ENCODE measurements around the gene BANK1. TPM values are rescaled to one million over a fixed set of nuclear protein-coding genes. Genes with fewer than 3 reads are reported as not detected.

BANK1 gene
- total RNA-seq, 4 donors from 2014 or later, result 0.20 to 22.4 (median 9.4) TPM

- WGBS, 2 donors (ENCODE audit: low coverage in 1 of 2), result 72 to 87% methylated on average over 2 of the region's 2 CpGs
- Histone ChIP-seq H3K27me3 (no peaks in the 10 kb centered on the region), H3K27ac (no peak overlapping the region), H3K36me3 (no peaks in the 10 kb centered on the region), H3K4me3 (no peak overlapping the region), H3K9me3 (no peaks in the 10 kb centered on the region), H3K4me1 (no peaks in the 10 kb centered on the region)
- in situ Hi-C loops (cut with MboI; ENCODE audit: low pct_ligation_motif_present in 1 of 4, low pct_unique_long_range_greater_than_20kb in 1 of 4, low sequenced_read_pairs in 3 of 4) (no loop called here), intact Hi-C loops (cut with DNase I; ENCODE audit: low total_unique reads) (no loop called here)
- TF ChIP-seq POLR2A (IDR thresholded peaks at IDR 0.05) (no peak), POLR2AphosphoS5 (IDR thresholded peaks at IDR 0.05) (no peak), EP300 (IDR thresholded peaks at IDR 0.05; ENCODE audit: low read depth) (no peak), CTCF (IDR thresholded peaks at IDR 0.05) (no peak)
- DNase-seq, result no peak
These were observed 177.3 kb downstream of the BANK1 start for GRCh38 chr4:101967697-101968346.

- Histone ChIP-seq H3K4me3 (no peak overlapping the region), H3K9me3 (no peaks in the 10 kb centered on the region), H3K36me3 (no peaks in the 10 kb centered on the region), H3K27me3 (no peaks in the 10 kb centered on the region), H3K4me1 (no peaks in the 10 kb centered on the region), H3K27ac (no peak overlapping the region)
- in situ Hi-C loops (cut with MboI; ENCODE audit: low pct_ligation_motif_present in 1 of 4, low pct_unique_long_range_greater_than_20kb in 1 of 4, low sequenced_read_pairs in 3 of 4), result no loop called here
- TF ChIP-seq EP300 (IDR thresholded peaks at IDR 0.05; ENCODE audit: low read depth) (no peak), POLR2A (IDR thresholded peaks at IDR 0.05) (no peak), POLR2AphosphoS5 (IDR thresholded peaks at IDR 0.05) (no peak), CTCF (IDR thresholded peaks at IDR 0.05) (no peak)
- WGBS, 2 donors (ENCODE audit: low coverage in 1 of 2), result 67 to 72% methylated on average over 2 of the region's 2 CpGs
- intact Hi-C loops (cut with DNase I; ENCODE audit: low total_unique reads), result no loop called here
- DNase-seq, result no peak
These were observed 177.8 kb downstream of the BANK1 start for GRCh38 chr4:101968364-101968763.

DNA sequence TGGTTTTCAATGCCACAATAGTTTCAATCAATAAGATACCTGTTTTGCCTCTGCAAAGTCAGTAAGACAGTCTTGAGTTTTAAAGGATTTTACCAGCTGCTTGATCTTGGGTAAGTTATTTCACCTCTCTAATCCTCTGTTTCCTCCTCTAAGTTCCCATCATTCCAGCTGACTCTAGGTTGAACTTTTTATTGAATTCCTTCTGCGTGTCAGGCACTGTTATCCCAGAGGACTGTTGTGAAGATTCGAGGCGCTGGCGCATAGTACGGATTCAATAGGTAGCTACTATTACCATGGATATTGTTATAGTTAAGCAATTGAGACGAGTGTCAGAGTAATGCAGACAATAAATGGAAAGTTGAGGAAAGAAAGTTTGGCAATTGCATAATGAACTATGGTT lies 179.4 kb downstream of the BANK1 start:
- DNase-seq, result no peak
- in situ Hi-C loops (cut with MboI; ENCODE audit: low pct_ligation_motif_present in 1 of 4, low pct_unique_long_range_greater_than_20kb in 1 of 4, low sequenced_read_pairs in 3 of 4) (no loop called here), intact Hi-C loops (cut with DNase I; ENCODE audit: low total_unique reads) (no loop called here)
- H3K4me1 ChIP-seq, result no peaks in the 10 kb centered on the region
- H3K36me3 ChIP-seq, result no peaks in the 10 kb centered on the region
- TF ChIP-seq CTCF (IDR thresholded peaks at IDR 0.05) (no peak), POLR2A (IDR thresholded peaks at IDR 0.05) (no peak), POLR2AphosphoS5 (IDR thresholded peaks at IDR 0.05) (no peak), EP300 (IDR thresholded peaks at IDR 0.05; ENCODE audit: low read depth) (no peak)
- no peak overlapping the region for H3K27ac ChIP-seq
- H3K9me3 ChIP-seq, result no peaks in the 10 kb centered on the region
- no peaks in the 10 kb centered on the region for H3K27me3 ChIP-seq
- H3K4me3 ChIP-seq, result no peak overlapping the region
- WGBS, 2 donors (ENCODE audit: low coverage in 1 of 2), result 83 to 88% methylated on average over 6 of the region's 6 CpGs

DNA sequence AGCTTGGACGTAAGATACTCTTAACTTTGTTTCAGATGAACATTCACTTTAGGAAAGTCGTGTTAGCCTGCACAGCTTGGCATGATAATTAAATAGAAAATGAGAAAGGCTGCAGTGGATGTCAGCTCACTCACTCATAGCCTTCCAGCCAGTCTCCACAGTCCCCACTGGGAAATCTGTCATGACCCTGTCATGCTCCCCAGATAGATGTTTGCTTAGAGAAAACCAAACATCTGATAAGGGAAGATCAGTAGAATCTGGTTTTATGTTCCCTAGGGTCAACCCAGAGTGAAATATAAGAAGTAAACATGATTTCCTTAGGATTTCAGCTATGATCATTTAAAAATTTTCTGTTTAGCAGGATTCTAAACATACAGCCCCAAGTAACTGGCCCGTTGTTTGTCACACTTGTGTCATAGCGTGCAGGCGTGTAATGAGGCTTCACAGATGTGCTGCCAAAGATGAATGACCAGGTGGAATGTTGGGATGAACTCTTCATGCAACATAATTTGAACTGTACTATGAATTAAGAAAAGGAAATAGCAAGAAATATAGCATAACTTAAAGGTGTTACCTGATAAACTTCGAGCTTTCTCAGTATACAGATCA lies 180.1 kb downstream of the BANK1 start:
- DNase-seq, result no peak
- Histone ChIP-seq H3K36me3 (no peaks in the 10 kb centered on the region), H3K27me3 (no peaks in the 10 kb centered on the region), H3K4me1 (no peaks in the 10 kb centered on the region), H3K9me3 (no peaks in the 10 kb centered on the region), H3K27ac (no peak overlapping the region), H3K4me3 (no peak overlapping the region)
- TF ChIP-seq POLR2AphosphoS5 (IDR thresholded peaks at IDR 0.05) (no peak), EP300 (IDR thresholded peaks at IDR 0.05; ENCODE audit: low read depth) (no peak), CTCF (IDR thresholded peaks at IDR 0.05) (no peak), POLR2A (IDR thresholded peaks at IDR 0.05) (no peak)
- intact Hi-C loops (cut with DNase I; ENCODE audit: low total_unique reads) (no loop called here), in situ Hi-C loops (cut with MboI; ENCODE audit: low pct_ligation_motif_present in 1 of 4, low pct_unique_long_range_greater_than_20kb in 1 of 4, low sequenced_read_pairs in 3 of 4) (no loop called here)
- 70 to 84% methylated on average over 5 to 6 of the region's 6 CpGs for WGBS, 2 donors (ENCODE audit: low coverage in 1 of 2)

All from transverse colon (tissue), 4 donors.